SK-N-SH (cell line): ENCODE measurements around the gene MIPEP. TPM values are rescaled to one million over a fixed set of nuclear protein-coding genes. Genes with fewer than 3 reads are reported as not detected.

Source experiments
- CTCF ChIA-PET: fragments of 300-600, 350-600 bp; formaldehyde crosslinking; extraction: SDS; loops from one replicate; lab custom pipeline; 2021; lab: Yijun Ruan, JAX
- POLR2A ChIA-PET: fragments of 350-600 bp; sonication (Branson Sonifier 250); formaldehyde crosslinking; extraction: SDS; loops from one replicate; lab custom pipeline; 2020; ENCODE audit warnings: antibody characterized with exemption, inconsistent platforms; lab: Yijun Ruan, JAX
- DNase-seq: peaks from one replicate; pipeline ENCODE4 v3.0.0; 2012
- H2AFZ ChIP-seq: fragments of 200-600 bp; sonication (generic); 2 replicates; pipeline ENCODE4 v1.8.1; 2016; ENCODE audit warnings: antibody characterized with exemption, mild to moderate bottlenecking, low read depth
- H3F3A ChIP-seq: fragments of 200-600 bp; sonication (generic); replicated peaks from 2 replicates; pipeline ENCODE3; 2016; ENCODE audit warnings: antibody characterized with exemption, mild to moderate bottlenecking; ENCODE audit not compliant: insufficient read depth
- H3K27ac ChIP-seq, 2 experiments: fragments of 200-500 bp in 1 of 2; fragments of 200-600 bp in 1 of 2; sonication (Bioruptor generic) in 1 of 2; sonication (generic), shearing (Covaris generic) in 1 of 2; 2 replicates each; pipeline versions ENCODE4 v1.5.1 to v1.6.1; 2014 to 2016; ENCODE audit warnings: low read depth in 2 of 2, inconsistent platforms in 1 of 2, low read length in 1 of 2, mild to moderate bottlenecking in 1 of 2, mixed read lengths in 1 of 2
- H3K27me3 ChIP-seq: fragments of 200-600 bp; sonication (generic), shearing (Covaris generic); 2 replicates; pipeline ENCODE4 v1.6.1; 2016; ENCODE audit warnings: mixed run types; ENCODE audit not compliant: insufficient read depth
- H3K36me3 ChIP-seq, 2 experiments: fragments of 200-500 bp in 1 of 2; fragments of 200-600 bp in 1 of 2; sonication (Bioruptor generic) in 1 of 2; sonication (generic) in 1 of 2; replicated peaks in 1 of 2; 2 replicates each; pipeline versions ENCODE3 to v1.5.1; 2014 to 2016; ENCODE audit warnings: low read length in 1 of 2, mild to moderate bottlenecking in 1 of 2; ENCODE audit not compliant: insufficient read depth in 2 of 2, control insufficient read depth in 1 of 2
- H3K4me1 ChIP-seq, 2 experiments: fragments of 200-500 bp in 1 of 2; fragments of 200-600 bp in 1 of 2; sonication (Bioruptor generic) in 1 of 2; sonication (generic), shearing (Covaris generic) in 1 of 2; 2 replicates each; pipeline versions ENCODE4 v1.5.1 to v1.6.1; 2014 to 2016; ENCODE audit warnings: low read depth in 1 of 2, low read length in 1 of 2, mixed run types in 1 of 2; ENCODE audit not compliant: insufficient read depth in 2 of 2, control insufficient read depth in 1 of 2
- H3K4me2 ChIP-seq: fragments of 200-600 bp; sonication (generic), shearing (Covaris generic); 2 replicates; pipeline ENCODE4 v1.6.1; 2017; ENCODE audit warnings: mixed run types
- H3K4me3 ChIP-seq, 2 experiments: fragments of 200-500 bp in 1 of 2; fragments of 200-600 bp in 1 of 2; sonication (Bioruptor generic) in 1 of 2; sonication (generic), shearing (Covaris generic) in 1 of 2; 2 replicates each; pipeline versions ENCODE4 v1.5.1 to v1.8.1; 2014 to 2016; ENCODE audit warnings: low read depth in 2 of 2, inconsistent platforms in 1 of 2, low read length in 1 of 2, mild to moderate bottlenecking in 1 of 2, mixed read lengths in 1 of 2, moderate library complexity in 1 of 2
- H3K79me2 ChIP-seq: fragments of 200-600 bp; sonication (generic); 2 replicates; pipeline ENCODE4 v1.8.1; 2017; ENCODE audit warnings: mild to moderate bottlenecking; ENCODE audit not compliant: insufficient read depth
- H3K9ac ChIP-seq: fragments of 200-600 bp; sonication (generic); 2 replicates; pipeline ENCODE4 v1.6.1; 2017; ENCODE audit warnings: mixed run types
- H3K9me2 ChIP-seq: fragments of 200-600 bp; sonication (generic); 2 replicates; pipeline ENCODE4 v1.6.1; 2017; ENCODE audit warnings: mixed run types
- H3K9me3 ChIP-seq: fragments of 200-600 bp; sonication (generic); 2 replicates; pipeline ENCODE4 v1.6.1; 2017; ENCODE audit warnings: mixed run types, mild to moderate bottlenecking, moderate library complexity
- H4K20me1 ChIP-seq: fragments of 200-600 bp; sonication (generic); 2 replicates; pipeline ENCODE4 v1.6.1; 2017; ENCODE audit warnings: mild to moderate bottlenecking, mixed run types; ENCODE audit not compliant: insufficient read depth
- CHD2 ChIP-seq: fragments of 150-350 bp; IDR thresholded peaks from 2 replicates; pipeline ENCODE4 v1.6.1; 2018; ENCODE audit warnings: low read length; ENCODE audit not compliant: partially characterized antibody
- EP300 ChIP-seq, 2 experiments: IDR thresholded peaks; 2 replicates each; pipeline versions ENCODE4 v1.4.0 to v1.6.1; 2012; ENCODE audit warnings: borderline replicate concordance in 1 of 2, low read depth in 1 of 2, low read length in 1 of 2
- FOXM1 ChIP-seq: IDR thresholded peaks from 2 replicates; pipeline ENCODE4 v1.4.0; 2012; ENCODE audit warnings: low read depth, mild to moderate bottlenecking
- GABPA ChIP-seq: IDR thresholded peaks from 2 replicates; pipeline ENCODE4 v1.4.0; 2012; ENCODE audit warnings: low read depth, mild to moderate bottlenecking
- GATA2 ChIP-seq: sonication (generic); formaldehyde crosslinking; IDR thresholded peaks from 2 replicates; pipeline ENCODE4 v1.5.0; 2020; ENCODE audit warnings: mild to moderate bottlenecking, missing genetic modification reagents
- JUND ChIP-seq: IDR thresholded peaks from 2 replicates; pipeline ENCODE4 v1.4.0; 2012
- MEF2A ChIP-seq: IDR thresholded peaks from 2 replicates; pipeline ENCODE4 v1.4.0; 2012; ENCODE audit warnings: low read depth, borderline replicate concordance
- MXI1 ChIP-seq: IDR thresholded peaks from 2 replicates; pipeline ENCODE4 v1.6.1; 2012; ENCODE audit warnings: mild to moderate bottlenecking, low read depth, low read length, improper control_type of control experiment
- POLR2AphosphoS5 ChIP-seq: IDR thresholded peaks from 2 replicates; pipeline ENCODE4 v1.6.1; 2012; ENCODE audit warnings: low read depth, low read length
- RCOR1 ChIP-seq: fragments of 150-350 bp; IDR thresholded peaks from 2 replicates; pipeline ENCODE4 v1.6.1; 2017; ENCODE audit warnings: antibody characterized with exemption, low read length
- REST ChIP-seq: IDR thresholded peaks from 2 replicates; pipeline ENCODE4 v1.6.1; 2012; ENCODE audit warnings: mild to moderate bottlenecking, low read depth, low read length, moderate library complexity
- RFX5 ChIP-seq: IDR thresholded peaks from 2 replicates; pipeline ENCODE4 v1.6.1; 2012; ENCODE audit warnings: mild to moderate bottlenecking, improper control_type of control experiment, low read length
- SIN3A ChIP-seq: IDR thresholded peaks from 2 replicates; pipeline ENCODE4 v1.6.1; 2012; ENCODE audit warnings: low read depth, mild to moderate bottlenecking, low read length, moderate library complexity, borderline replicate concordance
- SMC3 ChIP-seq: IDR thresholded peaks from 2 replicates; pipeline ENCODE4 v1.6.1; 2012; ENCODE audit warnings: low read depth, low read length, improper control_type of control experiment
- TEAD4 ChIP-seq: IDR thresholded peaks from 2 replicates; pipeline ENCODE4 v1.4.0; 2012; ENCODE audit warnings: mild to moderate bottlenecking, borderline replicate concordance; ENCODE audit not compliant: insufficient read depth
- YY1 ChIP-seq: IDR thresholded peaks from 2 replicates; pipeline ENCODE4 v1.4.0; 2012; ENCODE audit warnings: low read depth, mild to moderate bottlenecking
- WGBS: methylation state at CpG from one replicate; pipeline ENCODE4 v1.1.6; 2017; ENCODE audit warnings: low lambda C conversion rate; 5-methylcytosine and 5-hydroxymethylcytosine counted together
- polyA plus RNA-seq, 3 experiments: library from polyadenylated mRNA; depleted of rRNA; stranded (reverse); fragments of >200 nt; gene quantifications; 2 replicates each; pipeline ENCODE4 v1.2.3, GENCODE V29; 2012
- TF ChIP-seq, protein P1 (sequence below): fragments of 150-350 bp; IDR thresholded peaks from 2 replicates; pipeline ENCODE4 v1.6.1; 2017; ENCODE audit warnings: antibody characterized with exemption, low read length, low read depth, borderline replicate concordance
- TF ChIP-seq, protein P2 (sequence below): IDR thresholded peaks from 2 replicates; pipeline ENCODE4 v1.4.0; 2012; ENCODE audit warnings: low read depth, borderline replicate concordance

Gene MIPEP
- polyA plus RNA-seq, 1 of the 3 experiments (the other 2 are of a cell fraction): 12.7 TPM

DNA sequence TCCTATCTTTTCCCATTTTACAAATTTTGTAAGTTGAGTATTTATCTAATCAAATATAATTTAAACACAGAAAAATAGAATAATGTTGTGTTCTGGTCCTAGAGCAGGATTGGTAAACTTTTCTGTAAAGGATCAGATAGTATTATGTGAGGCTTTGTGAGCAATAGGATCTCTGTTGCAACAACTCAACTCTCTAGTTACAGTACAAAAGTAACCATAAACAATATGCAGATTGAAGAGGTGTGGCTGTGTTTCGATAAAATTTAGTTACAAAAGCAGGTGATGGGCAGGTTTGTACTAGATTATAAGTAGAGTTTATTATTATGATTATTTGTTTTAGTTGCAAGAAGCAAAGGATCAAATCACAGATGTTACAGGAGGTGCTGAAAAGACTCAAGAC, 23.3 kb upstream of the MIPEP start:
- H3K4me3 ChIP-seq: no peak overlapping the region
- H3K27ac ChIP-seq: no peak overlapping the region
- ChIA-PET CTCF (no interaction called here), POLR2A (no interaction called here)
- no peaks in the 10 kb centered on the region for H3K4me1 ChIP-seq
- H3K79me2 ChIP-seq: no peaks in the 10 kb centered on the region
- H4K20me1 ChIP-seq: no peaks in the 10 kb centered on the region
- peaks cover 4% of the 10 kb centered on the region for H3F3A ChIP-seq
- no peaks in the 10 kb centered on the region for H3K36me3 ChIP-seq
- H3K9me3 ChIP-seq: no peaks in the 10 kb centered on the region
- no peak overlapping the region for H3K4me2 ChIP-seq
- TF ChIP-seq YY1 (no peak), EP300 (IDR thresholded peaks at IDR 0.05; ENCODE audit: borderline replicate concordance in 1 of 2, low read depth in 1 of 2, low read length in 1 of 2) (no peak), SIN3A (no peak), MEF2A (no peak), MXI1 (no peak), RCOR1 (no peak), TEAD4 (no peak), POLR2AphosphoS5 (no peak), REST (no peak), SMC3 (no peak), JUND (no peak), RFX5 (no peak), GATA2 (CRISPR knock-in tag) (no peak), CHD2 (no peak), FOXM1 (no peak), GABPA (no peak)
- TF ChIP-seq, protein P1, sequence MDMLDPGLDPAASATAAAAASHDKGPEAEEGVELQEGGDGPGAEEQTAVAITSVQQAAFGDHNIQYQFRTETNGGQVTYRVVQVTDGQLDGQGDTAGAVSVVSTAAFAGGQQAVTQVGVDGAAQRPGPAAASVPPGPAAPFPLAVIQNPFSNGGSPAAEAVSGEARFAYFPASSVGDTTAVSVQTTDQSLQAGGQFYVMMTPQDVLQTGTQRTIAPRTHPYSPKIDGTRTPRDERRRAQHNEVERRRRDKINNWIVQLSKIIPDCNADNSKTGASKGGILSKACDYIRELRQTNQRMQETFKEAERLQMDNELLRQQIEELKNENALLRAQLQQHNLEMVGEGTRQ: no peak
- TF ChIP-seq, protein P2, sequence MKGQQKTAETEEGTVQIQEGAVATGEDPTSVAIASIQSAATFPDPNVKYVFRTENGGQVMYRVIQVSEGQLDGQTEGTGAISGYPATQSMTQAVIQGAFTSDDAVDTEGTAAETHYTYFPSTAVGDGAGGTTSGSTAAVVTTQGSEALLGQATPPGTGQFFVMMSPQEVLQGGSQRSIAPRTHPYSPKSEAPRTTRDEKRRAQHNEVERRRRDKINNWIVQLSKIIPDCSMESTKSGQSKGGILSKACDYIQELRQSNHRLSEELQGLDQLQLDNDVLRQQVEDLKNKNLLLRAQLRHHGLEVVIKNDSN: no peak
- TF ChIP-seq, all 33 proteins: peak for 0
- Histone ChIP-seq H3K9ac (no peak overlapping the region), H3K9me2 (no peaks in the 10 kb centered on the region), H2AFZ (no peak overlapping the region), H3K27me3 (no peaks in the 10 kb centered on the region)
- no peak for DNase-seq
- WGBS: 64% methylated on average over 1 of the region's 1 CpG
